B cell (primary cell): ENCODE data around the gene LCE5A. TPM values are rescaled to one million over a fixed set of nuclear protein-coding genes. Genes with fewer than 3 reads are reported as not detected.

ENCODE experiments used
- ATAC-seq: fragments of 200-7000 bp; cut with Tn5 transposase; one replicate; pipeline ENCODE4 v1.10.0; 2021; ENCODE audit warnings: low read depth, mild to moderate bottlenecking, moderate number of reproducible peaks, moderate library complexity
- CTCF ChIA-PET: fragments of 350-600 bp; sonication (Branson Sonifier 250); formaldehyde crosslinking; loops from one replicate; lab custom pipeline; 2021; ENCODE audit warnings: antibody characterized with exemption, inconsistent platforms; lab: Charles Lee
- POLR2A ChIA-PET: fragments of 350-600 bp; sonication (Branson Sonifier 250); formaldehyde crosslinking; loops from one replicate; lab custom pipeline; 2021; ENCODE audit warnings: antibody characterized with exemption; lab: Charles Lee
- DNase-seq: peaks from one replicate; pipeline ENCODE4 v3.0.0; 2013
- H2AFZ ChIP-seq: 2 replicates; pipeline ENCODE4 v1.6.1; 2012; ENCODE audit warnings: mild to moderate bottlenecking, low read depth, low read length; ENCODE audit not compliant: insufficient read depth, poor library complexity, severe bottlenecking
- H3K27ac ChIP-seq, 2 donors: 1 replicate in 1 of 2; 2 replicates in 1 of 2; pipeline ENCODE4 v1.5.1; 2012 to 2013; ENCODE audit warnings: low read length in 2 of 2, mild to moderate bottlenecking in 2 of 2, moderate library complexity in 1 of 2
- H3K27me3 ChIP-seq, 4 experiments: fragments of 200-600 bp in 1 of 4; sonication (generic) in 1 of 4; replicated peaks in 1 of 4; 1 replicate in 2 of 4; 2 replicates in 2 of 4; pipeline versions ENCODE4 v1.6.1 to v1.7.0; 2013 to 2016; ENCODE audit warnings: low read length in 3 of 4, mild to moderate bottlenecking in 2 of 4, mixed read lengths in 1 of 4, moderate library complexity in 1 of 4; ENCODE audit not compliant: insufficient read depth in 4 of 4, control insufficient read depth in 3 of 4; ENCODE audit errors: control extremely low read depth in 1 of 4
- H3K36me3 ChIP-seq, 2 experiments: replicated peaks in 1 of 2; 1 replicate in 1 of 2; 2 replicates in 1 of 2; pipeline versions ENCODE4 v1.6.1 to v1.7.1; 2013; ENCODE audit warnings: low read length in 1 of 2; ENCODE audit not compliant: insufficient read depth in 2 of 2, control insufficient read depth in 1 of 2; ENCODE audit errors: control extremely low read depth in 1 of 2, extremely low read depth in 1 of 2
- H3K4me1 ChIP-seq, 2 donors: fragments of 200-600 bp in 1 of 2; sonication (generic) in 1 of 2; 1 replicate in 1 of 2; 2 replicates in 1 of 2; pipeline versions ENCODE4 v1.5.1 to v1.6.1; 2013 to 2017; ENCODE audit warnings: low read length in 2 of 2; ENCODE audit not compliant: control insufficient read depth in 2 of 2, insufficient read depth in 2 of 2
- H3K4me2 ChIP-seq: replicated peaks from 2 replicates; pipeline ENCODE3; 2012; ENCODE audit warnings: mild to moderate bottlenecking, low read depth, low read length; ENCODE audit not compliant: poor library complexity, severe bottlenecking
- H3K4me3 ChIP-seq, 5 experiments: fragments of 200-600 bp in 1 of 5; sonication (generic) in 1 of 5; 1 replicate in 3 of 5; 2 replicates in 2 of 5; pipeline versions ENCODE4 v1.5.1 to v1.7.0; 2011 to 2016; ENCODE audit warnings: low read length in 4 of 5, mild to moderate bottlenecking in 4 of 5, low read depth in 2 of 5, control low read depth in 1 of 5, moderate library complexity in 1 of 5; ENCODE audit not compliant: insufficient read depth in 1 of 5; ENCODE audit errors: control extremely low read depth in 1 of 5, extremely low read depth in 1 of 5
- H3K79me2 ChIP-seq: fragments of 200-600 bp; sonication (generic); one replicate; pipeline ENCODE4 v1.6.0; 2016; ENCODE audit warnings: low read length; ENCODE audit not compliant: control insufficient read depth, insufficient read depth
- H3K9ac ChIP-seq: fragments of 200-600 bp; sonication (generic); 2 replicates; pipeline ENCODE4 v1.6.1; 2017; ENCODE audit warnings: mild to moderate bottlenecking, low read length, moderate library complexity
- H3K9me3 ChIP-seq, 3 donors: one replicate each; pipeline versions ENCODE4 v1.6.1 to v1.7.1; 2013; ENCODE audit warnings: low read length in 2 of 3; ENCODE audit not compliant: control insufficient read depth in 2 of 3, insufficient read depth in 1 of 3; ENCODE audit errors: control extremely low read depth in 1 of 3
- H4K20me1 ChIP-seq: 2 replicates; pipeline ENCODE4 v1.6.0; 2012; ENCODE audit warnings: mild to moderate bottlenecking, low read length; ENCODE audit not compliant: insufficient read depth, control insufficient read depth, poor library complexity, severe bottlenecking
- H3K27ac Mint-ChIP-seq: one replicate; pipeline ENCODE4 v1.8.0; 2021; ENCODE audit warnings: mixed read lengths
- H3K27me3 Mint-ChIP-seq: one replicate; pipeline ENCODE4 v1.8.0; 2021; ENCODE audit warnings: mixed read lengths
- H3K4me1 Mint-ChIP-seq: one replicate; pipeline ENCODE4 v1.8.0; 2021; ENCODE audit warnings: mixed read lengths
- H3K4me3 Mint-ChIP-seq: one replicate; pipeline ENCODE4 v1.8.0; 2021; ENCODE audit warnings: mixed read lengths
- H3K9me3 Mint-ChIP-seq: one replicate; pipeline ENCODE4 v1.8.0; 2022; ENCODE audit warnings: mixed read lengths; ENCODE audit not compliant: insufficient read depth
- CTCF ChIP-seq: fragments of 200-600 bp; IDR thresholded peaks from one replicate; pipeline ENCODE4 v1.8.0; 2022; ENCODE audit warnings: antibody characterized with exemption, mild to moderate bottlenecking
- EZH2 ChIP-seq: IDR thresholded peaks from 2 replicates; pipeline ENCODE4 v1.6.1; 2012; ENCODE audit warnings: borderline replicate concordance, low read depth, mild to moderate bottlenecking, moderate library complexity, low read length; ENCODE audit not compliant: insufficient read depth, poor library complexity, severe bottlenecking
- WGBS: methylation state at CpG from one replicate; pipeline ENCODE4 v1.1.5; 2013; ENCODE audit warnings: missing lambda C conversion rate; ENCODE audit not compliant: insufficient coverage; 5-methylcytosine and 5-hydroxymethylcytosine counted together
- intact Hi-C: fragments of 100-400 bp; cut with micrococcal nuclease; formaldehyde crosslinking; loops from one replicate; pipeline ENCODE4 v1.10.0; 2022
- polyA plus RNA-seq: library from polyadenylated mRNA; depleted of rRNA; stranded (reverse); fragments of >200 nt; gene quantifications from 2 replicates; pipeline ENCODE4 v1.2.3, GENCODE V29; 2012
- total RNA-seq, 2 donors: library from RNA; stranded (reverse); fragments of 120-200 nt in 1 of 2; gene quantifications; 1 replicate in 1 of 2; 2 replicates in 1 of 2; pipeline versions ENCODE4 v1.2.3 to v1.2.4, GENCODE V29; 2013 to 2022

LCE5A gene
- total and polyA plus RNA-seq, 2 donors (not counting 1 experiment from before 2014, with no cell fraction given): not detected

GRCh38 chr1:152525080-152525641, 14.6 kb downstream of the LCE5A start:
- WGBS: 50% methylated on average over 1 of the region's 1 CpG
- no peak for DNase-seq
- H3K27ac Mint-ChIP-seq: no peak overlapping the region
- H3K4me1 ChIP-seq: no peaks in the 10 kb centered on the region
- H4K20me1 ChIP-seq: no peaks in the 10 kb centered on the region
- CTCF ChIA-PET: no interaction called here
- no peak overlapping the region for H3K4me3 Mint-ChIP-seq
- H3K4me1 Mint-ChIP-seq: no peaks in the 10 kb centered on the region
- no peak overlapping the region for H2AFZ ChIP-seq
- no peaks in the 10 kb centered on the region for H3K27me3 ChIP-seq
- POLR2A ChIA-PET: no interaction called here
- H3K79me2 ChIP-seq: no peaks in the 10 kb centered on the region
- H3K9me3 ChIP-seq: peaks cover 0 to 2% (median 0%) of the 10 kb centered on the region in 3 donors
- H3K27me3 Mint-ChIP-seq: peaks cover 20% of the 10 kb centered on the region
- no peaks in the 10 kb centered on the region for H3K9me3 Mint-ChIP-seq
- ATAC-seq: no peak
- no peak overlapping the region for H3K4me3 ChIP-seq
- H3K4me2 ChIP-seq: no peak overlapping the region
- H3K36me3 ChIP-seq: no peaks in the 10 kb centered on the region
- no peak overlapping the region for H3K27ac ChIP-seq
- TF ChIP-seq CTCF: no peak
- no peak for TF ChIP-seq EZH2
- no peak overlapping the region for H3K9ac ChIP-seq
- intact Hi-C loops: no loop called here

GRCh38 chr1:152533327-152533938, 22.8 kb downstream of the LCE5A start:
- Histone ChIP-seq H2AFZ (no peak overlapping the region), H3K4me1 (no peaks in the 10 kb centered on the region), H3K4me3 (no peak overlapping the region), H3K27ac (no peak overlapping the region), H3K79me2 (no peaks in the 10 kb centered on the region), H3K36me3 (no peaks in the 10 kb centered on the region), H3K4me2 (no peak overlapping the region), H3K9ac (no peak overlapping the region), H4K20me1 (no peaks in the 10 kb centered on the region), H3K27me3 (peaks cover 0 to 6% (median 0%) of the 10 kb centered on the region in 4 experiments), H3K9me3 (peaks cover 0 to 4% (median 0%) of the 10 kb centered on the region in 3 donors)
- Mint-ChIP-seq H3K4me1 (no peaks in the 10 kb centered on the region), H3K4me3 (no peak overlapping the region), H3K9me3 (peaks cover 3% of the 10 kb centered on the region), H3K27ac (no peak overlapping the region), H3K27me3 (peaks cover 36% of the 10 kb centered on the region)
- CTCF ChIA-PET: no interaction called here
- DNase-seq (no peak), ATAC-seq (no peak)
- intact Hi-C loops: no loop called here
- POLR2A ChIA-PET: no interaction called here
- no peak for TF ChIP-seq EZH2
- TF ChIP-seq CTCF: no peak
- WGBS: 0% methylated on average over 1 of the region's 7 CpGs
